Activated T-cell treated with anti-CD3 and anti-CD28 coated beads, Interleukin-2, amount 50 U/mL, for 24 hours (primary cell): ENCODE measurements around the gene YPEL5.

ENCODE experiments used
- DNase-seq: peaks from one replicate; pipeline ENCODE4 v3.0.0-alpha.2; 2020
- H3K27ac Mint-ChIP-seq: 2 replicates; pipeline ENCODE4 v1.8.0; 2020; ENCODE audit warnings: mild to moderate bottlenecking, mixed read lengths
- H3K27me3 Mint-ChIP-seq: 2 replicates; pipeline ENCODE4 v1.8.0; 2020; ENCODE audit warnings: mixed read lengths
- H3K36me3 Mint-ChIP-seq: 2 replicates; pipeline ENCODE4 v1.8.0; 2020; ENCODE audit warnings: low read depth, mixed read lengths
- H3K4me1 Mint-ChIP-seq: 2 replicates; pipeline ENCODE4 v1.8.0; 2020; ENCODE audit warnings: low read depth, mixed read lengths
- H3K4me3 Mint-ChIP-seq: 2 replicates; pipeline ENCODE4 v1.8.0; 2020; ENCODE audit warnings: mild to moderate bottlenecking, moderate library complexity, mixed read lengths
- H3K9me3 Mint-ChIP-seq: 2 replicates; pipeline ENCODE4 v1.8.0; 2020; ENCODE audit warnings: mixed read lengths

Gene YPEL5

DNA sequence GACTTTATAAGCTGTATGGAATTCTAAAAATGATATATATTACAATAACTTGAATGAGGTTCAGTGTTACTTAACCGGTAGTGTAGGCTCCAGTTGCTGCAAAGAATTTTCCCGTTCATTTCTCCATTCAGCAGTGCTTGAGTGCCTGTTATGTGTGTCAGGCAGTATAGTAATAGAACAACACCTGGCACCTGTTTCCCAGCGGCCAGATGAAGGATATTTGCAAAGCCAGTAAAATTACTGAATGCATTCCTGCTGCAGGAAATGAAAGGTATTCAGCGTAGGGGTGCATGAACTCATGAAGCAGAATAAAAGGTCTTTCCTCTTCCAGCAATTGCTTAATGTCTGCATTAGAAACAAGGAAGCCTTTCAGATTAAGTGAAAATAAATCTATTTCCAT, 18.8 kb downstream of the YPEL5 start:
- Mint-ChIP-seq H3K27ac (no peak overlapping the region), H3K27me3 (no peaks in the 10 kb centered on the region), H3K4me3 (no peak overlapping the region), H3K9me3 (no peaks in the 10 kb centered on the region), H3K4me1 (peaks cover 15% of the 10 kb centered on the region), H3K36me3 (peaks cover 7% of the 10 kb centered on the region)
- DNase-seq = no peak

DNA sequence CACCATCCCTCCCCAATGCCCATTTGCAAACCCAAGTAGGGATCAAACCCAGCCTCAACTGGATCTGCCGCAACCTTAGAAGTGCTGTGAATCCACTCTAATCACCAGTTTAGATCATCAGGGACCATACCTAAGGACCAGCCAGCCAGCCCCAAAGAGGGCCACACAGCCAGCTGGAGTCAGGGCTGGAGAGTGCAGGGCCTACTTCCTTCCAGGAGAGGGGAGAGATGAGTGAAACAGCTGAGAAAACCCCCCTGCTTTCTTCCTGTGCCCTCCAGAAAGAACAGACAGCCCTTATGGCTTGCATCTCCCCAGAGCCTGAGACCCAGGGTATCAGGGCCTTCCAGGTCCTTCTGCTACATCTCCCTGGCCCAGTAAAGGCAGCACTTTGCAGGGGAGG, 25.8 kb downstream of the YPEL5 start:
- no peak overlapping the region for H3K4me3 Mint-ChIP-seq

DNA sequence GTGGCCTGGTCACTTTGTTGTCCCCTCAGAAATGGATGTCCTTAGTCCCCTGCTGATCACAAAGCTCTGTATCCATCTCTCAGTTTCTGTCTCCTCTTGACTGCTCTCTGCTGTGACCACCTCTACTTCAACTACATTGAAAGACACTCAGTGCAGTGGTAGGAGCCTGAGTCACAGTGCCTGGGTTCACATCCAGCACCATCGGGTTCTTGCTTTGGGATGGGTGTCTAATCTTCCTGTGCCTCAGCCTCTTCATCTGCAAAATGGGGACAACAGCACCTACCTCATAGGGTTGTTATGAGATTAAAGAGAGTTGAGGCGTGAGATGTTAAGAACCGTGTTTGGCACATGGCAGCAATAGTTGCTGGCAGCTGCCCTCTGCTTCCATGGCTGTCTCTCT, 30.6 kb downstream of the YPEL5 start:
- H3K4me3 Mint-ChIP-seq = no peak overlapping the region
- no peak for DNase-seq
- H3K4me1 Mint-ChIP-seq = no peaks in the 10 kb centered on the region
- no peak overlapping the region for H3K27ac Mint-ChIP-seq
- H3K9me3 Mint-ChIP-seq = no peaks in the 10 kb centered on the region
- H3K27me3 Mint-ChIP-seq = no peaks in the 10 kb centered on the region
- no peaks in the 10 kb centered on the region for H3K36me3 Mint-ChIP-seq

More for the DNA sequence above, 25.8 kb downstream of the YPEL5 start:
- Mint-ChIP-seq H3K27ac (no peak overlapping the region), H3K27me3 (no peaks in the 10 kb centered on the region), H3K36me3 (no peaks in the 10 kb centered on the region), H3K4me1 (no peaks in the 10 kb centered on the region), H3K9me3 (no peaks in the 10 kb centered on the region)
- DNase-seq = no peak

DNA sequence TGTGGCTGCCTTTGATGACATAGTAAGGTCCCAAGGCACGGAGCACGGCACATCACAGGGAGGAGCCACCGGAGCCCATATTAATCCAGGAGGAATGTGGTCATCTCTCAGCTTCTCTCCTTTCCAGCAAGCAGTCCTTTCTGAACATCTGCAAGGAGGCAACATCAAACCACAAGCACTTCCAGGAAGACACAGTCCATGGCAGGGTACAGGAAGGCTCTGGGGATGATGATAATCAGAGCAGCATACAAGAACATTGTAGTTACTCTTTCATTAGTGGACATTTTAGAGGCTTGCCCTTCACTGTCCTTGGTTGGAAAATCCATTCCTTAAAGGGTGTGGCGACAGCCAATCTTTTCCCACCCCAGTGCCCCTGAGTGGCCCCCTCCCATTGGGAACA, 31.1 kb downstream of the YPEL5 start:
- Mint-ChIP-seq H3K36me3 (no peaks in the 10 kb centered on the region), H3K4me1 (no peaks in the 10 kb centered on the region), H3K4me3 (no peak overlapping the region), H3K27me3 (no peaks in the 10 kb centered on the region), H3K27ac (no peak overlapping the region), H3K9me3 (no peaks in the 10 kb centered on the region)
- DNase-seq = no peak

DNA sequence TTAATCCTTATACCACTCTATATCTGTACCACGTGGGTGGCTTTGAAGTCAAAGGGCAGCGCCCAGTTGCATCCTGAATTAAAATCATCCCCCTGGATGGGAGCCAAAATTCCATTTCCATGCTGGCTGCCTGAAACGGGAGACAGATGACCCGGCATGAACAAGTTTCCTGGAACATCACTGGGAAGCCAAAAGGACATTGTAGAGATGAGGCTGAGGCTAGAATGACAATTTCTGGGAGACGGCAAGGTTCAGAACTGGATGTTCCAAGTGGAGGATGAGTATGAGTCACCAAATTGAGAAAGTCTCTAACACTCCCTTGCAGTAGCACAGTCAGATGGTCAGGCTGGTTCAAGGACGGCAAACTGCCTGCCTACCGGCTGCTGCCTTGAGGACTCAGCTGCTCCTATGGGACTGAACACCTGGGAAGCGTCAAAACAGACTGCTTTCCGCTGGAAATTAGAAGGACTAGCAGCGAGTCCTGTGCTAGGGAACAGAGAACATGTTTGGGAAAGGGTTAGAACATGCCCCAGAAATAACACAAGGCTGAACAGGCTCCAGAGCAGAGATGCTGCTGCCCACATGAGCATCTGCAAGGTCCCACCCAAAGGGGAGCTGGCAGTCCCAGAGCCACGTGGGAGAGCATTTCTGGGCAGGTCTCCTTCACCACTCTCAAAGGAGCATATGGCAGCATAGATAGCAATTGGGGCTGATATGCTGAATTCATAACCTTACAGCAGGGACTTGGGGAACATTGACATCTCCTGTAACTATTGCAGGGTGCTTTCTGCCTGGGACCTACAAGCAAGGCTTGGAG, 32.0 kb downstream of the YPEL5 start:
- H3K4me1 Mint-ChIP-seq = no peaks in the 10 kb centered on the region
- H3K27me3 Mint-ChIP-seq = no peaks in the 10 kb centered on the region
- no peak overlapping the region for H3K27ac Mint-ChIP-seq
- no peaks in the 10 kb centered on the region for H3K36me3 Mint-ChIP-seq
- no peak for DNase-seq
- no peak overlapping the region for H3K4me3 Mint-ChIP-seq
- no peaks in the 10 kb centered on the region for H3K9me3 Mint-ChIP-seq

DNA sequence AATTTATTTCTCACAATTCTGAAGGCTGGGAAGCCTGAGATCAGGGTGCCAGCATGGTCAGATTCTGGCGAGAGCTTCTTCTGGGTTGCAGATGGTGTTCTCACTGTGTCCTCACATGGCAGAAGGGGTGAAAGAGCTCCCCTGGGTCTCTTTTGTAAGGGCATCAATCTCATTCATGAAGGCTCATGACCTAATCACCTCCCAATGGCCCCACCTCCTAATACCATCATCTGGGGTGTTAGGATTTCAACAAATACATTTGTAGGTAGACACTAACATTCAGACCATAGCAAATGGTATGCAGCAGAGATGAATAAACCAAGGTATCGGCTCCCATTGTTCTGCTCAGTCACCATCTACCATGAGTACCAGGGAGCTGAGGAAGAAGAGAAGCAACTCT, 32.7 kb downstream of the YPEL5 start:
- Mint-ChIP-seq H3K36me3 (no peaks in the 10 kb centered on the region), H3K27ac (no peak overlapping the region), H3K9me3 (no peaks in the 10 kb centered on the region), H3K4me1 (no peaks in the 10 kb centered on the region), H3K27me3 (no peaks in the 10 kb centered on the region), H3K4me3 (no peak overlapping the region)
- DNase-seq = no peak

DNA sequence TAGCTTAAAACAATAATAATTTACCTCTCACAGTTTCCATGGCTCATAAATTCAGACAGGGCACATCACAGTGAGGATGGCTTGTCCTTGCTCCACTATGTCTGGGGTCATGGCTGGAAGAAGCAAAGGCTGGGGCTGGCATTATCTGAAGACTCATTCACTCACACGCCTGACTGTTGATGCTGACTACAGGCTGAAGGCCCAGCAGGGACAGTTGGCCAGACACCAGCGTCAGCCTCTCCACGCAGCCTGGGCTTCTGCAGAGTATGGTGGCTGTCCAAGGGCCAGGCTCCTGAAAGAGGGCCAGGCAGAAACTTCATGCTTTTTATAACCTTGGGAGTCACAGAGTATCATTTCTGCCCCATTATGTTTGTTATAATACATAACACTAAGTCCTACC, 33.4 kb downstream of the YPEL5 start:
- no peak for DNase-seq
- Mint-ChIP-seq H3K27me3 (no peaks in the 10 kb centered on the region), H3K27ac (no peak overlapping the region), H3K9me3 (no peaks in the 10 kb centered on the region), H3K4me1 (no peaks in the 10 kb centered on the region), H3K36me3 (no peaks in the 10 kb centered on the region), H3K4me3 (no peak overlapping the region)

DNA sequence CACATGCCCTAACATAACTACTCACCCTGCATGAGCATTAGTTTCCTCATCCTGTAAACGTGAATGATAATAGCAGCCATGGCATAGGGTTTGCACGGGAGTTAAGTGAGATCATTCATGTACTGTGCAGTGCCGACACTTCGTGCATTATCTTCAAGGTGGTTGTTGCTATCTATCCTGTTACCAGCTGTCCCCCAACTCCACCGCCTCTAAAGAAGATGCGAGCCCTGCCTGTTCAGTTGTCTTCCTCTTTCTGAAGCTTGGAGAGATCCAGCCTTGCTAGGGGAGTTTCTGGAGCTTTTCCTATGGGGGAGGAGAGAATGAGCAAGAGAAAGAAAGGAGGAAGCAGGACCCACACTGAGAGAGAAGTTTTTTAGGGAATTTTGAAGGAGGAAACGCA, 34.4 kb downstream of the YPEL5 start:
- no peak overlapping the region for H3K4me3 Mint-ChIP-seq
- H3K27ac Mint-ChIP-seq = no peak overlapping the region
- no peaks in the 10 kb centered on the region for H3K36me3 Mint-ChIP-seq
- no peaks in the 10 kb centered on the region for H3K27me3 Mint-ChIP-seq
- no peaks in the 10 kb centered on the region for H3K4me1 Mint-ChIP-seq
- DNase-seq = no peak
- no peaks in the 10 kb centered on the region for H3K9me3 Mint-ChIP-seq

DNA sequence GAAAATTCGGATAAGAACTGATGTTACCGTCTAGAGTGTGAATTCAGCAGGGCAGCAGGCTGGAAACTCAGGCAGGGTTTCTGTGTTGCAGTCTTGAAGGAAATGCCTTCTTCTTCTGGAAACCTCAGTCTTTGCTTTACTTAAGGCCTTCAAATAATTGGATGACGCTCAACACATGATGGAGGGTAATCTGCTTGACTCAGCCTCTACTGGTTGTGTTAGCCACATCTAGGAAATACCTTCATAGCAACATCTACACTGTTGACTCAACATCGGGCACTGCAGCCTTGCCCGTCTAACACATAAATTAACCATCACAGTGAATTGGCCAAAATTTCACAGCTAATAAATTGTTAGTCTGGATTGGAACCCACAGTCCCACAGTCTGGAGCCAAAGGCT, 37.2 kb downstream of the YPEL5 start:
- Mint-ChIP-seq H3K27ac (no peak overlapping the region), H3K27me3 (no peaks in the 10 kb centered on the region), H3K36me3 (no peaks in the 10 kb centered on the region), H3K4me3 (no peak overlapping the region), H3K4me1 (no peaks in the 10 kb centered on the region), H3K9me3 (no peaks in the 10 kb centered on the region)
- DNase-seq = no peak

DNA sequence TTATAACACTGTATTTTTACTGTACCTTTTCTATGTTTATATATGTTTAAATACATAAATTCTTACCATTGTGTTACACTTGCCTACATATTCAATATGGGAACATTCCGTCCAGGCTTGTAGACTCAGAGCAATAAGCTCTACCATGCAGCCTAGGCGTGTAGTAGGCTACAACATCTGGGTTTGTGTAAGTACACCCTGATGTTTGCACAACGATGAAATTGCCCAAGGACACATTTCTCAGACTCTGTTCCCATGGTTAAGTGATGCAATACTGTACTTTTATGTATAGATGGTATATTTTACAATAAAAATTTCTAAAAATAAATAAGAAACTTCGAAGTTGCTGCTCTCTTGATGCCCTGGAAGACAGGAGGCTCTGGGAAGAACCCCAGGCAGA, 38.4 kb downstream of the YPEL5 start:
- Mint-ChIP-seq H3K27me3 (no peaks in the 10 kb centered on the region), H3K4me1 (no peaks in the 10 kb centered on the region), H3K27ac (no peak overlapping the region), H3K36me3 (no peaks in the 10 kb centered on the region), H3K9me3 (no peaks in the 10 kb centered on the region), H3K4me3 (no peak overlapping the region)
- DNase-seq = no peak

DNA sequence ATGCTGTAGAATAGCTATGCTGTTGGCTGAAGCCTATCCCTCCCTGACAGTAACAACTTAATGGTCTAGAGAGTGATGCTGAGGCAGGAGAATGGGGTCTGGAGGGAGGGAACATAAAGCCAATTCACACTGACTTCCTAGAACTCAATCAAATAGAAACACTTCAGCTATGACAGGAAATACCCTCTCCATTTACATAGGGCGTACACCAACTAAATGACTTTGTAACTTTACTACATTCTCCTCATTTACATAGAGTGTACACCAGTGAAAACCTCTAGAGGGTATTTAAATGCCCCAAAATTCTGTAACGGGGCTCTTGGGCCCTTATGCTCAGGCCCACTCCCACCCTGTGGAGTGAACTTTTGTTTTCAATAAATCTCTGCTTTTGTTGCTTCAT, 41.5 kb downstream of the YPEL5 start:
- Mint-ChIP-seq H3K27ac (no peak overlapping the region), H3K9me3 (no peaks in the 10 kb centered on the region), H3K27me3 (no peaks in the 10 kb centered on the region), H3K36me3 (no peaks in the 10 kb centered on the region), H3K4me3 (no peak overlapping the region), H3K4me1 (no peaks in the 10 kb centered on the region)
- no peak for DNase-seq

DNA sequence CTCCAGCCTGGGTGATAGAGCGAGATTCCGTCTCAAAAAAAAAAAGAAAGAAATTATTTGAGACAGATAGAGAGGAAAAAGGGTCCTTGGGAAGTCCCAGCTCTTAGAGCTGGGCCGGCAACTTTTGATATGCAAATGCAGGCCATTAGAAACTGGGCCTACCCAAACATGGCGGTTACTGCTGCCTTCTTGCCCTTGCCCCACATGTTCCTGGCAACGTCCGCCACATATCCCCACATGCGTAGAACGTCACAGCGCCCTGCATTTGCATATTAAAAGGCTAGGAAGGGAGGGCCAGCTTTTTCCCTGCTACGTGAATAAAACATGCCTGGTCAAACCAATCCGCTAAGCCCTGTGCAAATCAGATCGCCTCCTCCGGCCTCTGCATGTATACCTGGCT, 43.8 kb downstream of the YPEL5 start:
- no peaks in the 10 kb centered on the region for H3K36me3 Mint-ChIP-seq
- DNase-seq = no peak

DNA sequence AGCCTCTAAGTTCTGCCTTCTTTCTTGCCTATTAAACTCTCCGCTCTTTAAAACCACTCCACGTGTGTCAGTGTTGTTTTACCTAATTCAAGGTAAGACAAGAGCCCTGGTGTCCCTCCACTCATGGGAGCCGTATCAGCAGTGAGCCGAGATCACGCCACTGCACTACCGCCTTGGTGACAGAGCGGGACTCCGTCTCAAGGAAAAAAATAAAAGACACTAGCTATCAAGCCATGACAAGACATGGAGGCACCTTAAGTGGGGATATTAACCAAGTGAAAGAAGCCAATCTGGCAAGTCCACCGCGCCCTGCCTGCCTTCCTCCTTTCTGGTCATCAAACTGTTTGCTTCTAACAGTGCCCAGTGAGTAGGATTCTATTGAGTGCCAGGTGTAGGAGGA, 44.3 kb downstream of the YPEL5 start:
- DNase-seq = no peak
- Mint-ChIP-seq H3K36me3 (no peaks in the 10 kb centered on the region), H3K9me3 (no peaks in the 10 kb centered on the region), H3K27me3 (no peaks in the 10 kb centered on the region), H3K27ac (no peak overlapping the region), H3K4me1 (no peaks in the 10 kb centered on the region), H3K4me3 (no peak overlapping the region)

More for the DNA sequence above, 43.8 kb downstream of the YPEL5 start:
- H3K4me1 Mint-ChIP-seq = no peaks in the 10 kb centered on the region
- no peaks in the 10 kb centered on the region for H3K27me3 Mint-ChIP-seq
- H3K4me3 Mint-ChIP-seq = no peak overlapping the region
- H3K9me3 Mint-ChIP-seq = no peaks in the 10 kb centered on the region
- no peak overlapping the region for H3K27ac Mint-ChIP-seq

DNA sequence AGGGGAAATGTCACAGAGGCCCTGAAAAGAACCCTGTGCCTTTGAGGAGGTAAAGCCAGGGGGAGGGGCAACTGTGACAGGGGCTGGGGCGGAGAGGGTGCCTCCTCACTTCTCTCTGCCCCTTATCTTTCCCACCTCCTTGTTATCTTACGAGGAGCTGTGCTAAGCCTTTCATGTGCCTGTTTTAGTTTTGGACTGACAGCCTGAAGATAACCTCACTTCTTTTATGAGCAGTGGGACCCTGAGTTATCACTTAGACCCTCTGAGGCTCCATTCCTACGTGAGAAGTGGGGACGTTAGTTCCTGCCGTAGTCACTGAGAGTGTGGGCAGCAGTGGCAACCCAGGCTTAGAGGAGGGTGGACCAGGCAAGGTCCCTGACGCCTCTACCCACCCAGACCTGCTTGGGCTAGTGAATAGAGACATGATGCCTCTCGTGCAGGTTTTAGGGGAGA, 45.0 kb downstream of the YPEL5 start:
- Mint-ChIP-seq H3K27ac (no peak overlapping the region), H3K36me3 (no peaks in the 10 kb centered on the region), H3K4me3 (no peak overlapping the region)

DNA sequence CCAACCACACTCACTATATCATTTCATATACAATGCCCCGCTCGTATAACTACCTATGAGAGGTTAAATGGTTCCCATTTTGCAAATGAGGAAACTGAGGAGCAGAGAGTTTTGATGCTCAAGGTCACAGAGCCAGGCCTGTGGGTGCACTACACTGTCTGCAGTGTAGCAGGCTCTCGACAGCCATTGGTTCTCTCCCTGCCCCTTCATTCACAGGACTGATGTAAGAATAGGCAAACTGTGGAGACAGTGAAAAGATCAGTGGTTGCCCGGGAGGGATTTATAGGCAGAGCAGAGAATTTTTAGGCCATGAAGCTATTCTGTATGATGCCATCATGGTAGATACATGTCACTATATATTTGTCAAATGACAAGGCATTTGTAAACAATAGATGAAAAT, 45.5 kb downstream of the YPEL5 start:
- DNase-seq = no peak
- H3K4me1 Mint-ChIP-seq = no peaks in the 10 kb centered on the region
- no peaks in the 10 kb centered on the region for H3K27me3 Mint-ChIP-seq
- H3K4me3 Mint-ChIP-seq = no peak overlapping the region
- no peaks in the 10 kb centered on the region for H3K36me3 Mint-ChIP-seq
- no peaks in the 10 kb centered on the region for H3K9me3 Mint-ChIP-seq
- no peak overlapping the region for H3K27ac Mint-ChIP-seq

More for the DNA sequence above, 45.0 kb downstream of the YPEL5 start:
- no peaks in the 10 kb centered on the region for H3K9me3 Mint-ChIP-seq
- H3K4me1 Mint-ChIP-seq = no peaks in the 10 kb centered on the region
- no peak for DNase-seq
- no peaks in the 10 kb centered on the region for H3K27me3 Mint-ChIP-seq
